ENCODE data around the gene DAAM2.

- TF ChIP-seq CTCF (optimal IDR thresholded peaks at IDR 0.05 in 1 of 3, IDR thresholded peaks at IDR 0.05 in 1 of 3, conservative IDR thresholded peaks at IDR 0.05 in 1 of 3; ENCODE audit: extremely low read depth in 1 of 3, insufficient read depth in 2 of 3, low read length in 3 of 3), result no peak
- no peak for TF ChIP-seq EZH2 (IDR thresholded peaks at IDR 0.05; ENCODE audit: low read length)
Observed at GRCh38 chr6:39836606-39837005, 44.4 kb downstream of the DAAM2 start.
